ENCODE measurements around the gene UBE2E2.

UBE2E2 gene

GRCh38 chr3:23440416-23441294 is 237.5 kb downstream of the UBE2E2 start:
- TF ChIP-seq, protein P1, sequence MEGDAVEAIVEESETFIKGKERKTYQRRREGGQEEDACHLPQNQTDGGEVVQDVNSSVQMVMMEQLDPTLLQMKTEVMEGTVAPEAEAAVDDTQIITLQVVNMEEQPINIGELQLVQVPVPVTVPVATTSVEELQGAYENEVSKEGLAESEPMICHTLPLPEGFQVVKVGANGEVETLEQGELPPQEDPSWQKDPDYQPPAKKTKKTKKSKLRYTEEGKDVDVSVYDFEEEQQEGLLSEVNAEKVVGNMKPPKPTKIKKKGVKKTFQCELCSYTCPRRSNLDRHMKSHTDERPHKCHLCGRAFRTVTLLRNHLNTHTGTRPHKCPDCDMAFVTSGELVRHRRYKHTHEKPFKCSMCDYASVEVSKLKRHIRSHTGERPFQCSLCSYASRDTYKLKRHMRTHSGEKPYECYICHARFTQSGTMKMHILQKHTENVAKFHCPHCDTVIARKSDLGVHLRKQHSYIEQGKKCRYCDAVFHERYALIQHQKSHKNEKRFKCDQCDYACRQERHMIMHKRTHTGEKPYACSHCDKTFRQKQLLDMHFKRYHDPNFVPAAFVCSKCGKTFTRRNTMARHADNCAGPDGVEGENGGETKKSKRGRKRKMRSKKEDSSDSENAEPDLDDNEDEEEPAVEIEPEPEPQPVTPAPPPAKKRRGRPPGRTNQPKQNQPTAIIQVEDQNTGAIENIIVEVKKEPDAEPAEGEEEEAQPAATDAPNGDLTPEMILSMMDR (IDR thresholded peaks at IDR 0.05; ENCODE audit: low read depth, low read length, missing control alignments) = no peak
- no peak overlapping the region for H3K4me3 ChIP-seq (replicated peaks; ENCODE audit: low read depth, low read length)
- DNase-seq (ENCODE audit: extremely low read depth, low read depth) = no peak

- DNase-seq (ENCODE audit: extremely low read depth, low read depth) = peak; percentile 53
Measured at GRCh38 chr3:23442598-23443383, 239.7 kb downstream of the UBE2E2 start.

GRCh38 chr3:23444386-23444785 is 241.3 kb downstream of the UBE2E2 start:
- DNase-seq (ENCODE audit: extremely low read depth, low read depth) = no peak
- no peak overlapping the region for H3K4me3 ChIP-seq (replicated peaks; ENCODE audit: low read depth, low read length)
- TF ChIP-seq, protein P1 (IDR thresholded peaks at IDR 0.05; ENCODE audit: low read depth, low read length, missing control alignments) = no peak

More at GRCh38 chr3:23442598-23443383, 239.7 kb downstream of the UBE2E2 start:
- TF ChIP-seq, protein P1 (IDR thresholded peaks at IDR 0.05; ENCODE audit: low read depth, low read length, missing control alignments) = no peak
- no peak overlapping the region for H3K4me3 ChIP-seq (replicated peaks; ENCODE audit: low read depth, low read length)

DNA sequence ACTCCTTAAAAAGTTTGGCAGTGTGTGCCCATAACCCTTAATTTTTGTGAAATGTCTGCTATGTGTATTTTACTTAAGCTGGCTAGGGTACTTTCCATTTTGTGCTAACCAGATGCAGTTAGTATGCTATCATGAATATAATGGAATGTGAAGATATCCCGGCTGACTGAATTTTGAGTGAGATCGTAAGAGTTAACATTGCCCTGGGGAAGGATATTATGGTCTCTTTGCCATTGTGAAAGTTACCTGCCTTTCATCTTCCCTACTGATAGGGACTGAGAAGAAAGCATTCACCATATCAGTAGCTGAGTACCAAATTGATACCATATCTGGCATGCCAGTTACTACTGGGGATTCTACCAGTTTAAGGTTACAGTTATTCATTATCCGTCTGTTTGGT is 243.2 kb downstream of the UBE2E2 start:
- no peak overlapping the region for H3K4me3 ChIP-seq (replicated peaks; ENCODE audit: low read depth, low read length)
- no peak for DNase-seq (ENCODE audit: extremely low read depth, low read depth)
- TF ChIP-seq, protein P1 (IDR thresholded peaks at IDR 0.05; ENCODE audit: low read depth, low read length, missing control alignments) = no peak

DNA sequence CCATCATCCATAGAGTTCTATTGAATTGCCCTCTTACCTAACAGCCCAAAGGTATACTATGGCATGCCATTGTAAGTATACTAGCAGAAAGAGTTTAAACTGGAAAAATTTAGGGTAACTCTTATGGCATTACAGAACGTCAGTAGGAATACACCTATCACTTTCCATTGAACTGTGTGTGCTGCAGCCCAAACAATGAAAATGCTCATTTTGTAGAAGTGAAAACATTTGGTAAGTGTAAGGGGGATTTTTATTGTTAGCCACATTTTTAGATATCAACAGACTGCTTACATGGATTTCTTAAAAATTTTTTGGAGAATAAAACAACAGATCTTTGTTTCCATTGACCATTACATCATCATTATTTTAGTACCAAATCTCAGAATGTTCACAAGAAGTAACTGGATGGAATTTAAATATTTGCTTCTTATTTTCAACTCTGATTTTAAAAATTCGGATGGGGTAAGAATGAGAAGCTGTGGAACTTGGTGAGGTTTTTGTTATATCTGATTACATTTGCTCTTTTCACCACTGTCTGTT is 245.9 kb downstream of the UBE2E2 start:
- no peak for DNase-seq (ENCODE audit: extremely low read depth, low read depth)
- H3K4me3 ChIP-seq (replicated peaks; ENCODE audit: low read depth, low read length) = no peak overlapping the region
- TF ChIP-seq, protein P1 (IDR thresholded peaks at IDR 0.05; ENCODE audit: low read depth, low read length, missing control alignments) = no peak

GRCh38 chr3:23450051-23450450 is 246.9 kb downstream of the UBE2E2 start:
- no peak overlapping the region for H3K4me3 ChIP-seq (replicated peaks; ENCODE audit: low read depth, low read length)
- DNase-seq (ENCODE audit: extremely low read depth, low read depth) = no peak
- TF ChIP-seq, protein P1 (IDR thresholded peaks at IDR 0.05; ENCODE audit: low read depth, low read length, missing control alignments) = no peak

Data from HFF-Myc (cell line).